Lung (tissue), 12 donors: ENCODE measurements around the gene CDC5L. TPM values are rescaled to one million over a fixed set of nuclear protein-coding genes. Genes with fewer than 3 reads are reported as not detected.

Experiments
- ATAC-seq: fragments of 200-7000 bp; cut with Tn5 transposase; one replicate; pipeline ENCODE4 v1.9.1; 2020; ENCODE audit warnings: moderate number of reproducible peaks; ENCODE audit not compliant: insufficient read depth, low FRiP score
- DNase-seq, 3 donors: peaks; one replicate each; pipeline ENCODE4 v3.0.0-alpha.2; 2013 to 2017
- H3K27ac ChIP-seq, 2 donors: one replicate each; pipeline ENCODE4 v1.5.1; 2013; ENCODE audit warnings: mild to moderate bottlenecking in 2 of 2, moderate library complexity in 2 of 2, control low read depth in 1 of 2, inconsistent platforms in 1 of 2, low read depth in 1 of 2, low read length in 1 of 2
- H3K27me3 ChIP-seq, 3 donors: one replicate each; pipeline ENCODE4 v1.5.1; 2013; ENCODE audit warnings: low read length in 2 of 3; ENCODE audit not compliant: control insufficient read depth in 3 of 3, insufficient read depth in 3 of 3
- H3K36me3 ChIP-seq, 4 donors: one replicate each; pipeline ENCODE4 v1.5.1; 2013; ENCODE audit warnings: low read length in 4 of 4, mild to moderate bottlenecking in 1 of 4, moderate library complexity in 1 of 4; ENCODE audit not compliant: control insufficient read depth in 4 of 4, insufficient read depth in 4 of 4
- H3K4me1 ChIP-seq, 5 donors: one replicate each; pipeline ENCODE4 v1.5.1; 2013; ENCODE audit warnings: low read length in 5 of 5, mild to moderate bottlenecking in 2 of 5, moderate library complexity in 1 of 5; ENCODE audit not compliant: control insufficient read depth in 5 of 5, insufficient read depth in 5 of 5
- H3K4me3 ChIP-seq: one replicate; pipeline ENCODE4 v1.5.1; 2013; ENCODE audit warnings: mild to moderate bottlenecking, control low read depth, moderate library complexity
- H3K9ac ChIP-seq, 2 donors: one replicate each; pipeline ENCODE4 v1.5.1; 2013; ENCODE audit warnings: low read length in 2 of 2, control low read depth in 1 of 2; ENCODE audit not compliant: insufficient read depth in 1 of 2
- H3K9me3 ChIP-seq, 4 donors: one replicate each; pipeline ENCODE4 v1.5.1; 2013; ENCODE audit warnings: low read length in 3 of 4, mild to moderate bottlenecking in 1 of 4, moderate library complexity in 1 of 4; ENCODE audit not compliant: control insufficient read depth in 4 of 4, insufficient read depth in 3 of 4
- whole genome bisulfite sequencing, 2 donors: extraction: QIAGEN DNeasy Blood & Tissue Kit; methylation state at CpG; one replicate each; pipeline ENCODE4 v1.1.7; 2013; 5-methylcytosine and 5-hydroxymethylcytosine counted together
- polyA plus RNA-seq, 2 donors: library from polyadenylated mRNA; stranded (reverse); fragments of 200-250 nt; gene quantifications; one replicate each; pipeline ENCODE4 v1.2.1, GENCODE V29; 2013
- total RNA-seq, 2 donors: library from RNA; depleted of rRNA in 1 of 2; stranded (reverse); fragments of >200 nt in 1 of 2; gene quantifications; one replicate each; pipeline ENCODE4 v1.2.1, GENCODE V29; 2014 to 2021
- TF ChIP-seq, protein P1 (sequence below): IDR thresholded peaks from 2 replicates; pipeline ENCODE4 v1.5.1; 2012; ENCODE audit warnings: mild to moderate bottlenecking; ENCODE audit errors: control extremely low read depth, extremely low read depth
- donor health status: control.
- donor health status: control.
- donor health status: Bipolar disorder and iron deficiency.
- donor health status: healthy.
- donor health status: DM: yes; HTN: yes; CAD: no.

Gene CDC5L
- total and polyA plus RNA-seq, 4 donors, result 5.1 to 26.8 (median 11.3) TPM

- WGBS, 2 donors, result 77 to 84% methylated on average over 12 of the region's 12 CpGs
- ATAC-seq, result no peak
- Histone ChIP-seq H3K4me3 (no peak overlapping the region), H3K36me3 (no peaks in the 10 kb centered on the region), H3K9ac (no peak overlapping the region), H3K4me1 (peaks cover 0 to 10% (median 4%) of the 10 kb centered on the region in 5 donors), H3K27ac (no peak overlapping the region), H3K27me3 (no peaks in the 10 kb centered on the region), H3K9me3 (no peaks in the 10 kb centered on the region)
- TF ChIP-seq, protein P1, sequence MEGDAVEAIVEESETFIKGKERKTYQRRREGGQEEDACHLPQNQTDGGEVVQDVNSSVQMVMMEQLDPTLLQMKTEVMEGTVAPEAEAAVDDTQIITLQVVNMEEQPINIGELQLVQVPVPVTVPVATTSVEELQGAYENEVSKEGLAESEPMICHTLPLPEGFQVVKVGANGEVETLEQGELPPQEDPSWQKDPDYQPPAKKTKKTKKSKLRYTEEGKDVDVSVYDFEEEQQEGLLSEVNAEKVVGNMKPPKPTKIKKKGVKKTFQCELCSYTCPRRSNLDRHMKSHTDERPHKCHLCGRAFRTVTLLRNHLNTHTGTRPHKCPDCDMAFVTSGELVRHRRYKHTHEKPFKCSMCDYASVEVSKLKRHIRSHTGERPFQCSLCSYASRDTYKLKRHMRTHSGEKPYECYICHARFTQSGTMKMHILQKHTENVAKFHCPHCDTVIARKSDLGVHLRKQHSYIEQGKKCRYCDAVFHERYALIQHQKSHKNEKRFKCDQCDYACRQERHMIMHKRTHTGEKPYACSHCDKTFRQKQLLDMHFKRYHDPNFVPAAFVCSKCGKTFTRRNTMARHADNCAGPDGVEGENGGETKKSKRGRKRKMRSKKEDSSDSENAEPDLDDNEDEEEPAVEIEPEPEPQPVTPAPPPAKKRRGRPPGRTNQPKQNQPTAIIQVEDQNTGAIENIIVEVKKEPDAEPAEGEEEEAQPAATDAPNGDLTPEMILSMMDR, result no peak
- DNase-seq, result no peak
Measured at GRCh38 chr6:44485601-44486401, 98.3 kb downstream of the CDC5L start.

DNA sequence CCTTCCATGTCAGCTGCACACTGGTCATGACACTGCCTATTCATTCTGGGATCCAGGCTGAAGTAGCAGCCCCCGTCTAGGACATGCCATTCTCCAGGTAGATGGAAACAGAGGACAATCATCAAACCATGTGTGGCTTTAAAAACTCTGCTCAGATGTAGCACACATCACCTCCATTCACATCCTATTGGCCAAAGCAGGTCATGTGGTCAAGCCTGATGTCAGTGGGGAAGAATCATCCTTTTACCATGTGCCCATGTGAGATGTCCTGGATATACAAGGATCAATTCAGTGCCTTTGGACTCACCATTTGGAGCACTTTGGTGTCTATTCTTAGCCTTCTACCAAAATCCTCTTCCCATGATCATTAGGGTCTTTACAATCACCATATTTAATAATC, 99.5 kb downstream of the CDC5L start:
- H3K4me3 ChIP-seq, result no peak overlapping the region
- TF ChIP-seq, protein P1, result no peak
- no peaks in the 10 kb centered on the region for H3K9me3 ChIP-seq
- DNase-seq, result no peak
- no peak for ATAC-seq
- H3K27ac ChIP-seq, result no peak overlapping the region
- no peak overlapping the region for H3K9ac ChIP-seq
- no peaks in the 10 kb centered on the region for H3K27me3 ChIP-seq
- peaks cover 0 to 10% (median 4%) of the 10 kb centered on the region in 5 donors for H3K4me1 ChIP-seq
- H3K36me3 ChIP-seq, result no peaks in the 10 kb centered on the region
- 86 to 89% methylated on average over 1 of the region's 1 CpG for WGBS, 2 donors

GRCh38 chr6:44487586-44487985, 100.1 kb downstream of the CDC5L start:
- Histone ChIP-seq H3K36me3 (no peaks in the 10 kb centered on the region), H3K9me3 (no peaks in the 10 kb centered on the region), H3K4me3 (no peak overlapping the region), H3K27ac (no peak overlapping the region), H3K4me1 (peaks cover 0 to 10% (median 4%) of the 10 kb centered on the region in 5 donors), H3K27me3 (no peaks in the 10 kb centered on the region), H3K9ac (no peak overlapping the region)
- WGBS, 2 donors, result 93 to 96% methylated on average over 2 of the region's 2 CpGs
- DNase-seq (no peak), ATAC-seq (no peak)
- TF ChIP-seq, protein P1, result no peak
